Endothelial cell (in vitro differentiated cells): ENCODE measurements around the gene FCRLA. TPM values are rescaled to one million over a fixed set of nuclear protein-coding genes. Genes with fewer than 3 reads are reported as not detected.

Source experiments
- DNase-seq: peaks from one replicate; pipeline ENCODE4 v3.0.0; 2021; ENCODE audit warnings: low spot score
- H3K27ac Mint-ChIP-seq: one replicate; pipeline ENCODE4 v1.8.0; 2021; ENCODE audit warnings: mixed read lengths, inconsistent platforms; ENCODE audit not compliant: unreplicated experiment
- H3K27me3 Mint-ChIP-seq: one replicate; pipeline ENCODE4 v1.8.0; 2021; ENCODE audit warnings: mild to moderate bottlenecking, moderate library complexity, mixed read lengths, inconsistent platforms; ENCODE audit not compliant: unreplicated experiment
- H3K36me3 Mint-ChIP-seq: one replicate; pipeline ENCODE4 v1.8.0; 2021; ENCODE audit warnings: mild to moderate bottlenecking, low read depth, mixed read lengths, inconsistent platforms; ENCODE audit not compliant: unreplicated experiment
- H3K4me1 Mint-ChIP-seq: one replicate; pipeline ENCODE4 v1.8.0; 2021; ENCODE audit warnings: mild to moderate bottlenecking, mixed read lengths, inconsistent platforms; ENCODE audit not compliant: unreplicated experiment
- H3K4me3 Mint-ChIP-seq: one replicate; pipeline ENCODE4 v1.8.0; 2021; ENCODE audit warnings: mild to moderate bottlenecking, mixed read lengths, inconsistent platforms; ENCODE audit not compliant: unreplicated experiment
- H3K9me3 Mint-ChIP-seq: one replicate; pipeline ENCODE4 v1.8.0; 2021; ENCODE audit warnings: mixed read lengths, inconsistent platforms; ENCODE audit not compliant: unreplicated experiment
- CTCF ChIP-seq: fragments of 200-600 bp; sonication (generic); IDR thresholded peaks from one replicate; pipeline ENCODE4 v1.5.0; 2021; ENCODE audit warnings: antibody characterized with exemption; ENCODE audit not compliant: unreplicated experiment
- total RNA-seq: library from RNA; stranded (reverse); fragmentation: NEBNext Ultra II Directional; extraction: Animal tissue kit (Norgen Biotek cat#: 25700); gene quantifications from one replicate; pipeline ENCODE4 v1.2.1, GENCODE V29; 2021; ENCODE audit not compliant: unreplicated experiment

Gene FCRLA
- total RNA-seq, 1 donor from 2014 or later = not detected

GRCh38 chr1:161706113-161706481, 932 bp upstream of the FCRLA start:
- TF ChIP-seq CTCF = no peak
- Mint-ChIP-seq H3K4me1 (no peaks in the 10 kb centered on the region), H3K27ac (no peak overlapping the region), H3K9me3 (no peaks in the 10 kb centered on the region), H3K4me3 (no peak overlapping the region), H3K36me3 (no peaks in the 10 kb centered on the region), H3K27me3 (peaks cover 1% of the 10 kb centered on the region)
- DNase-seq = no peak

- no peaks in the 10 kb centered on the region for H3K36me3 Mint-ChIP-seq
- no peak for DNase-seq
Measured at GRCh38 chr1:161707503-161707902, 474 bp downstream of the FCRLA start.

GRCh38 chr1:161709373-161709772, 2.3 kb downstream of the FCRLA start:
- no peak overlapping the region for H3K4me3 Mint-ChIP-seq
- no peaks in the 10 kb centered on the region for H3K9me3 Mint-ChIP-seq
- no peaks in the 10 kb centered on the region for H3K36me3 Mint-ChIP-seq
- DNase-seq = no peak
- H3K27ac Mint-ChIP-seq = no peak overlapping the region
- H3K27me3 Mint-ChIP-seq = peaks cover 3% of the 10 kb centered on the region
- TF ChIP-seq CTCF = no peak
- no peaks in the 10 kb centered on the region for H3K4me1 Mint-ChIP-seq

More at GRCh38 chr1:161707503-161707902, 474 bp downstream of the FCRLA start:
- TF ChIP-seq CTCF = no peak
- no peak overlapping the region for H3K4me3 Mint-ChIP-seq
- H3K27me3 Mint-ChIP-seq = peaks cover 3% of the 10 kb centered on the region
- H3K9me3 Mint-ChIP-seq = no peaks in the 10 kb centered on the region
- no peak overlapping the region for H3K27ac Mint-ChIP-seq
- H3K4me1 Mint-ChIP-seq = no peaks in the 10 kb centered on the region

- no peak for DNase-seq
- Mint-ChIP-seq H3K4me1 (no peaks in the 10 kb centered on the region), H3K27ac (no peak overlapping the region), H3K4me3 (no peak overlapping the region), H3K36me3 (no peaks in the 10 kb centered on the region), H3K27me3 (peaks cover 3% of the 10 kb centered on the region), H3K9me3 (no peaks in the 10 kb centered on the region)
- TF ChIP-seq CTCF = no peak
Measured at GRCh38 chr1:161710560-161710959, 3.5 kb downstream of the FCRLA start.

- Mint-ChIP-seq H3K9me3 (no peaks in the 10 kb centered on the region), H3K27ac (no peak overlapping the region), H3K4me1 (no peaks in the 10 kb centered on the region), H3K36me3 (no peaks in the 10 kb centered on the region), H3K27me3 (peaks cover 8% of the 10 kb centered on the region), H3K4me3 (no peak overlapping the region)
- no peak for TF ChIP-seq CTCF
- DNase-seq = no peak
Measured at GRCh38 chr1:161718559-161719324, 11.7 kb downstream of the FCRLA start.
